NOMO-1 treated with DMSO at 0.1 percent for 48 hours (cell line): ENCODE data around the gene APBA1.

Experiments
- DNase-seq: peaks from one replicate; lab custom pipeline; 2025; ENCODE audit not compliant: unreplicated experiment; lab: John Stamatoyannopoulos, UW

APBA1 gene

DNA sequence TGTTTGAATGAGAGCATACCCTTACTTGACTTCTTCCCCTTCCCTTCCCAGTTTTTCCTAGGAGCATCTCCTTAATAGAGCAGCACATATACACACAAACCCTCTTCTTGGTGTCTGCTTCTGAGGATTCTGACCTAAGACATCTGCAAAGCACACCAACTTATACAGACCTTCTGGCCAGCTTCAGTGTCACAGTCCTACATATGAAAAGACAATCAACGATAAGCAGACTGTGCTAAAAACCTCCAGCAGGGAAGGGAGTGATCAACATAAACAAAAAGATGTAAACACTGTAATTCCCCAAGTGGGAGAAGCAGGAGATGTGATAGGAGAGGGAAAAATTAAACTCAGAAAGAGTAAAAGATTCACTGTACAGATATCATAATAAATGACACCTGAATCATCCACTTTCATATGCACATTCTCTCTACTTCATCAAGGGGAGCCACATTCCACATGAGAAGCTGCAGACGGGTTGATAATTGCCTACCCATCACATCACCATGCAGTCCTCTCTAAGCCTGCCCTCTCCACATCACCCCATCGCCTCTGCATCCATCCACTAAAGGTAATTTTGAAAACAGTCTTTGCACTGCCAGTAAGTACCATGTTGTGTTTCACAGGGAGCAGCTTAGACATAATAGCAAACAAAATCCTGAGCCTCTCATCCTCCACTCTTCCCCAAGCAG, 13.0 kb downstream of the APBA1 start:
- DNase-seq: no peak

DNA sequence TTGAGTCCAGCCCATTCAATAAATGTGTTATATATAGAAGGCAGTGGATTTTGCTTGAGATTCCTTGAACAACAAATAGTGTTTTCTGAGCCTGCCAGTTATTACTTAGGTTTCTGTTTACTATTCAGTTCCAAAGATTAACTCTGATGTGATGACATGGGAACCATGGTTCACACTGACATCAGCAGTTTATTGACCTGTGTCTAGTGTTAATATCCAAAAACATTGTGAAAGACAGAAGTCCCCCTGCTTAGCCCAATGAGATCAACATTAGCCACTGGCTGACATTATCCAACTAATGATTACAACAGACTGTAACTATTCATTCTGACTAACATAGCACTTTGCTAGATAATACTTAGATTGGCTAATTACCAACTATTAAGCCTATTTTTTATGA, 14.9 kb downstream of the APBA1 start:
- no peak for DNase-seq

DNA sequence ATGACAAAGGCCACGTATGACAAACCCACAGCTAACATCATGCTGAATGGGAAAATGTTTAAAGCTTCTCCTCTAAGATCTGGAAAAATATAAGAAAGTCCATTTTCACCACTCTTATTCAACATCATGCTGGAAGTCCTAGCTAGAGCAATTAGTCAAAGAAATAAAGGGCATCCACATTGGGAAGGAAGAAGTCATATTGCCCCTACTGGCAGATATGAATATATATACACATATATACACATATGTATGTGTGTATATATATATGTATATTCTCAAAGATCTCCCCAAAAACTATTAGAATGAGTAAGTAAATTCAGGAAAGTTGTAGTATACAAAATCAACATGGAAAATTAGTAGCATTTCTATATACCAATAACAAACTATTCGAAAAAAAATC, 17.1 kb downstream of the APBA1 start:
- DNase-seq: no peak

DNA sequence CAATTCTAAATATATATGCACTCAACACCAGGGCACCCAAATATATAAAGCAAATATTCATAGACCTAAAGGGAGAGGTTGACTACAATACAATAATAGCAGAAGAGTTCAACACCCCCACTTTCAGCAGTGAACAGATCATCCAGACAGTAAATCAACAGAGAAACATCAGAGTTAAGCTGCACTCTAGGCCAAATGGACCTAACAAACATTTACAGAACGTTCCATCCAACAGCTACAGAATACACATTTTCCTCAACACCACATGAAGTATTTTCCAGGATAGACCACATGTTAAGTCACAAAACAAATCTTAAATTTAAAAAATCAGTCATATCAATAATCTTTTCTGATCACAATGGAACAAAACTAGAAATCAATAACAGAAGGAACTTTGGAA, 18.9 kb downstream of the APBA1 start:
- no peak for DNase-seq

DNA sequence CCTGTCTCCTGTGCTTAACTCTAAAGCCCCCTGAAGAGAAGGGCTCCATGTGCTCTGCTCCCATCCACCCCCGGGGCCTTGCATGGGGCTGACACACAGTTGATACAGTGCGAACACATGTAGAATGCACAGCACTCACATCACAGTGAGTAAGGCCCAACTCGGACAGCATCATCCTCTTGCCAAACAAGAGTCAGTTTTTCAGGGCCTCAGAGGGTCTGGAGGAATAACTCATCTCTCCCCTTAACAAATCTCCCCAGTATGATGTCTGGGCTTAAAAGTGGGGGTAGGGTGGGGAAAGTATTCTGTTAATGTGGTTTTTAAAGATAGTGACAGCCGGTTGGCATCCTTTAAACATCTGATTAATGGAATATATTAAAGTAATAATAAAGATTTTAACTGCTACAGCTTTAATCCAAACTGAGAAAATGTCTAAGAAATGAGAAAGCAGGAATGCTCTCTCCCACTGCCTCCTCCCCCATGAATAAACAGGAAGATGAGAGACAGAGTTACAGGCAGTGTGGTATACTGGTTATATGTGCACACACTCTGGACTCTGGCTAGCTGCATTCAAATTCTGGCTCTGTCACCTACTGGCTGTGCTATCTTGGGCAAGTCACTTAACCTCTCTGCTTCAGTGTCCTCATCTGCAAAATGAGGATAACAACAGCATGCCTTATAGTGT, 22.5 kb downstream of the APBA1 start:
- DNase-seq: no peak

DNA sequence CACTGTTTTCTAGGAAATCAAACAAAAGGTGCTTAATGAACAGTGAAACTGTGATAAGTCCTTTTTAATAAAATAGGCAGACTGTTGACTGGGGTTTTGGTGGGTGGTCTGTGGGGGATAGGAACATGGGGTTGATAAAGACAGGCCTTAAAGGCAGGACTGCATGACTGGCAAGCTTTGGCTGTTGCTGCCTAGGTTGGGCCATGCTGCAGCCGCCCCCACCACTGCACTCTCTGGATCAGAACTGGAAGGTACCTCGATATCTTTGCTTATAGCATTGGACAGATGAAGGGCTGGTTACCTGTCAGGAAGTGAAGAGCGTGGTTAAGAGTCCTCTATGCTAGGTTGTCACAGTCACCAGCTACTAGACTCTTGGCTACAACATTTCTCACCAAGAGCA, 24.4 kb downstream of the APBA1 start:
- DNase-seq: no peak

DNA sequence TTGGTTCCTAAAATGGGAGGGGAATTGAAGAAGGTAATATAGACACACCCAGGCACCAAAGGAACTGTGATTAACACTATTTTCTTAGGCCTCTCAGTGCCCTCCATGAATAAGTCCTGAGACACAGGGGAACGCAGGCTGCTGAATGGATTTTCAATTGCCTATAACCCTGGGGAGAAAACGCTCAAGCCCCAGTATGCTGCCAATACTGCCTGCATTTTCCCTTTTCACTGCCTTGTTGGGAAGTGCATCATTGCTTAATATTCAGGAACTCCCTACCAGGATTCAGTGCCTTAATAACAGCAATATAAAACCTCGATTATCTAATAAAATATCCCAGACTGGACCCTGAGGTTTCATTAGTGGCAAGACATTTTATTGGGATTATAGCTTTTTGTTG, 25.4 kb downstream of the APBA1 start:
- no peak for DNase-seq

DNA sequence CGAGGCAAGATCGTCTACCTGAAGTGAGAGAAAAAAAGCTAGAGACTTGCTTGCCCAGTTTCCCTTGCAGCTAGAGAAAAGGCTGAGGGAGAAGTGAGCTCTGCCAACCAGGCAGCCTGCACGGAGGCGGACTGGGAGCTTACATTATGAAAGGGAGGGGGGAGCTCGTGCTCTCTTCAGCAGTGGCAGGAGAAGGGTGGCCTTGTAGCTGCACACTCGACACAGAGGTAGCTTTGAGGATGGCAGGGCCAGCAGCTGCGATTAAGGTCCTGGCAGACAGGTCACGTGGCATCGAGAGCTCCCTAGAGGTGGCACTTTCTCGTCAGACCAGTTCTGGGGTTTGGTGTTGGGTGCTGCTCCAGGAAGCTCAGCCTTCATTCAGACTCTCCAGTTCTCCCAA, 26.7 kb downstream of the APBA1 start:
- no peak for DNase-seq

DNA sequence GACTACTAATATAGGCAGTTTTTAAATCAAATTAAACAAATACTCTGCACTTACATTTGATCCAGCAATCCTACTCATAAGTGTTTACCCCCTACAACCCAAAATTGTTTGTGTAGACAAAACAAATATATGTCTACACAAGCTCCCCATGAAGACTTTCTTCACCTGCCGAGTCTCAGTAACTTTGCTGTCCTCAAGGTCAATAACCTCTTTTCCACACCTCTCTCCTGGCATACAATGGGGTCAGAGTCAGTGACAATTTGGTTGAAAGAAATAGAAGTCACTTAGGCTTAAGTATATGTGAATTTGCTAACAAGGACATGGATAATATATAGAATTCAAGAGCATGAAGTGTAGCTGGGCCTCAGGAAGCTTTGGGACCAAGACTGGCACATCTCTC, 29.1 kb downstream of the APBA1 start:
- no peak for DNase-seq

DNA sequence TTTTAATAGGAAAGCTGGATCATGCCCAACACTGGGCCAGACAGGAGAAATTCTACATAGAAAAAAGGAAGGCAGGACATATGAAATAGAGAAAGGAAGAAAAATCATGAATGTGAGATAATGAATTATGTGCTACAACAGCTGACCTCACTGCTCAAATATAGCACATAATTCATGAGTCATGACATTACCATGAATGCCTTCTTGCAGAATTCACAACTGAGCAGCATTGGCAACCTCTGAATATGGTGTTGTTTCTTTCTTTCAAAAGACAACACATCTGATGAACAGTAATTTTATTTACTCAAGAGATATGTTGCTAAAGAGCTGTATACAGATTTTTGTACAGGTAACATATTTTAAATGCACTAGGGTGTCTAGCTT, 34.4 kb downstream of the APBA1 start:
- DNase-seq: no peak

DNA sequence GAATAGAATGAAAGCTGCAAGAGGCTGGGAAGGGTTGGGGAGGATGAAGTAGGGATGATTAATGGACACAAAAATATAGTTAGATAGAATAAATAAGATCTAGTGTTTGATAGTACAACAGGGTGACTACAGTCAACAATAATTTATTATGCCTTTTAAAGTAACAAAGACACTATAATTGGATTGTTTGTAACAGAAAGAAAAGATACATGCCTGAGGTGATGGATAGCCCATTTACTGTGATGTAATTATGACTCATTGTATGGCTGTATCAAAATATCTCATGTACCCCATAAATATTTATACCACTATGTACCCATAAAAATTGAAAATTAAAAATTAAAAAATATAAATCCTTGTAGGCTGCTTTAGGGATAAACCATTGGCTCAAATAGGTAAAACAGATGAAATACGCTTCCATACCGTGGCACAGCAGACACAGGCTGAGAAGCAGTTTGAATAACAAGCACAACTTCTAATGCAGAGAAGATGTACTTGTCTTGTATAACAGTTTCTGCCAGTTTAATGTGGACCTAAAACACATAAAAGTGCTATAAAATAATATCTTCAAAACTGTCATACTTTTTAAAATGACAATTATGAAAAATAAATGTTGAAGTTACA, 34.9 kb downstream of the APBA1 start:
- DNase-seq: no peak

DNA sequence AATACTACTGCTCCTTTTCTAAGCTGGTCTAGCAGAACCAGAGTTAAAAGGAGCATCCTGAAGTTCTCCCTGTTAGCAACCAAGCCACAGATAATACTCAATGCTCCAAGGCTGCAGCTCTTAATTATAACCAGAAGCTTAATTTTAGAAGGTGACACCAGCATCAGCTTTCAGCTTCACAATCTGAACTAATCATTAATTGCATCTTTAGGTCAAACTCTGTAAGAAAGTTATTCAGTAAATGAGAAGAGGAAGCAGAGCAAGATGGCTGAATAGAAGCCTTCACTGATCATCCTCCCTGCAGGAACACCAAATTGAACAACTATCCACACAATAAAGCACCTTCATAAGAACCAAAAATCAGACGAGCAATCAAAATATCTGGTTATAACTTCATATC, 38.5 kb downstream of the APBA1 start:
- DNase-seq: no peak

DNA sequence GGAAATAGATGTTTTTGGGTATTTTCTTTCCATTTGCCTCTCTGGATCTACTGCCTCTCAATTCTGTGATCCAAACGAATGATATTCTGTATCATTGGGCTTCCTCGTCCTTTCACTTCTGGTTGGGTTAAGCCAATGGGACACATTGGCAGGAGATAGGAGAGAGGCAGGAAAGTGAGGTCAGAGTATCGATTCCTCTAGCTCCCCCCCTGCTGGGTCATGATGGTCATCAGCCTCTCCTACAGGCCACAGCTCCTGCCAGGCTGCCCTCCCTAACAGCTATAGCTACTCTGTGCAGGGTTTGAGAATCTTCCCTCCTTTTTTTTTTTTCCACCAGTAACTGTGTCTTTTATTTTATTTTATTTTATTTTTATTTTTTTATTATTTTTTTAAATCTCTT, 39.4 kb downstream of the APBA1 start:
- no peak for DNase-seq

DNA sequence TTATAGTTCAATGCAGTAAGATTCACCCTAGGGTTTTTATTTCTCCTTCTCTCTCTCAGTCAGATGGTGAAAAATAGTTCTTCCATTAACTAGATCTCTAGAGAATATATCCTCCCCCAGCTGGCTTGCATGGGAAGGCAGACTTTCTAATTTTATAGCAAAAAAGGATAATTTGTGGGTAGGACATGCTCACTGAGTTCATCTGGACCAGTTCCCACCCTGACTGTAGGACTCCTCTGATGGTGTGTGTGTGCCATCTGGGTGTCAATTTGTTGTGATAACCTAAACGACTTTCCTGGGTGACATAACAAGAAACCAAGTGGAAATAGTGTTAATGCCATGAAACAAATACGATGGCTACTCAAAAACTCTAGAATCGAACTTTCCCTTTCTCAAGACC, 44.9 kb downstream of the APBA1 start:
- DNase-seq: no peak

DNA sequence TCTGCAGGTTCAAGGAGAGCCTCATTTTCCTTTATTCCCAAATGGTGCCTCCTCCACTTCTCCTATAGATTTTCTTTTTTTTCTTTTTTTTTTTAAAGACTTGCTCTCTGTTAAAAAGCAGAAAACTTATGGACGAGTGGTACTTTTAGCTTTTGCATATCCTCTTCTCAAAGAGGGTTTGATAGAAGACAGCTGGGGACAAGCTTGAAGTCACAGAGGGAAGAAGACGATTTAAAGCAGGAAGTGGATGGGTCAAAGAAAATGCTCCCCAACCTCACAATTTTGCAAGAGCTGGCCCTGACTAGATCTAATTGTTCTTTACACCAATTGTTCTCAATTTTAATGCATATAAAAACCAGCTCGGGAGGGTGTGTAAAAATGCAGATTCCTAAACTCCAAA, 48.9 kb downstream of the APBA1 start:
- no peak for DNase-seq

DNA sequence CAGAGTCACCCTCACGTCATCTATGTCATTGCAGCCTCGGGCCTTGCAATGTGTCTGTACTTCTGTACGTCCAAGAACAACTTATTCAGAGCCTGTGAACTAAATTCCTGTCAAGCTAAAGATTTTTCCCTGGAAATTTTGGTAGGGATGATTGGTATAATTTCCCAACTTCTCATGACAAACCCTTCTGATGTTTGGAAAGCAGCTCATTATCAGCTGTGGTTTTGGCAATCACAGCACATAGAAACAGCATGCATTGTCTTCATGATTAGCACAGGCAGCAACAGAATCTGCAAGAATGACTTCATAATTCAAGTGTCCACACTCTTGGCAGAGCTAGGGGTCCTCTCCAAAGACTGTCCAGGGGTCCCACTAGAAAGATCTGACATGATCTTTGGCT, 49.5 kb downstream of the APBA1 start:
- DNase-seq: no peak

DNA sequence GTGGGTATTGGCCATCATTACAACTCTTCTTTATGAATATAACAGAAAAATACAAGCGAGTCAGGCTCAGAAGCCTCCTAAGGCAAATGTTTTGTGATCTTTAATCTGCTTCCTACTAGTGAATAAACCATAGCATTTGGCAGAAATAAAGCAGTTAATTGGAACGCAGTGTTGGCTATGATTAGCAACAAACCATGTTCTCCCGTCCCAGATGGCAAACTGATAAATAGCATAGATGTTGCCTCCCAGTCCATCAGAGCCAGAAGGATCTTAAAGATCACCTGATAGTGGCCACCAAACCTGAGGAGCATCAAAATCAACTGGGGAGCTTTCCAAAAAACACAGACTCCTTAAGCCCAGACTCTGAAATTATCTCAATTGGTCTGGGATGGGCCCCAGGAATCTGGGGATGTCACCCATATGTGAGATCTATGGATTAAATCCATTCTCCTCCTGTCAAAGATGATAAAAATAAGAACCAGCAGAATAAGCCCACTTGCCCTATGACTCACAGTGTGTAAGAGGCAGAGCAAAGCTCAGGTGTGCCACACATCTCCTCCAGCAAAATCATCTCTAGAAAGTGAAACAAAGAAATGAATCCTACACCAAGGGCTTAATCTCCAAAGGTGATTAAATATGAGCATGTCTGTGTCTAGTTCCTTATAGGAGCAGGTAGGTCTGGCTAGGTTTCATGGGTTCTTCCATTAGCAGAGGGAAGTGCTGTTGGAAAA, 50.3 kb downstream of the APBA1 start:
- DNase-seq: no peak

DNA sequence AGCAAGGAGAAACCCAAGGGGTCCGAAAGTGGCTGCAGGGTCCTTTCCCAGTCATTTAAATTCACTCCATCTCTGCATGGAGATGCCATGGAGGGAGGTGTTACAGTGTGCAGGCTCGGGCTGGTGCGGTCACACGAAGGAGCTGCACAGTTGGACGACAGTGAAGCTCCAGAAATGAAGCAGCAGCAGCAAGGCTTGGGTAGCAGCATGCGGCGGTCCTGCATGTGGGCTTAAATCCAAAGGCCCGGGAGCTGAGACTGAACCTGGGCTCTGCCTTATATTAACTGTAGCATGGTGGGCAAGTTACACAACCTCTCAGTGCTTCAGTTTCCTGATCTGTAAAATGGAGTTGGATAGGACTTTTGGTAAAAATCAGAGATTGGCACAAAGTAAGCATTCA, 51.4 kb downstream of the APBA1 start:
- DNase-seq: no peak

DNA sequence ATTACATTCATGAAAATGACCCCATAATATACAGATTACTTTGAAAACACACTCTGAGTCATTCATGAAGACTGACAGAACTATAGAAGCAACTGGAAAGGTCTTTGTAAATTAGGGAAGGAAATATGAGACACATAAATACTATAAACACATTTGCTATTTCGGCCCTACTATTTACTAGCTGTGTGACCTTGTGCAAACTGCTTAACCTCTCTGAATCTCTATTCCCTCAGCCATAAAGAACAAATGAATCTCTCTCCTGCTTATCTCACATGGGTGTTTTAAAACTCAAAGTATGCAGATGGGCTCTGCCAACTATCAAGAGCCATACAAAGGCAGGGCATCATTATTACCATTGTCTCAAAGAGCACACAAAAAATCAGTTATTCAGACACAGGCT, 52.9 kb downstream of the APBA1 start:
- no peak for DNase-seq

DNA sequence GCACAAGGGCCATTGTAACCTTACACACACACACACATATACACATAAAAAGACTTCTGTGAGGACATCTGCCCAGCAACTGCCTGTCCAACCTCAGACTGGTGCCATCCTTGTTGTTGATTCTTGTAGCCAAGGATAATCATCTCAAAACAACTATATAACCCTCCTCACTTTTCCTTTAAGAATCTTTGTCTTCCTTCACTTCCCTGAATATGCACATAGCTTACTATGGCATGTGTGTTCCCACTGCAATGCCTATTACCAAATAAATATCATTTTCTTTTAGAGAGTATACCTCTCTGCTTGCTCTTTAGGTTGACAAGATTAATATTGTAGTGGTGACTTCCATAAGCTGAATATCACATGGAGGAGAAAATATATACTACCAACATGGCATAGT, 55.2 kb downstream of the APBA1 start:
- DNase-seq: no peak

DNA sequence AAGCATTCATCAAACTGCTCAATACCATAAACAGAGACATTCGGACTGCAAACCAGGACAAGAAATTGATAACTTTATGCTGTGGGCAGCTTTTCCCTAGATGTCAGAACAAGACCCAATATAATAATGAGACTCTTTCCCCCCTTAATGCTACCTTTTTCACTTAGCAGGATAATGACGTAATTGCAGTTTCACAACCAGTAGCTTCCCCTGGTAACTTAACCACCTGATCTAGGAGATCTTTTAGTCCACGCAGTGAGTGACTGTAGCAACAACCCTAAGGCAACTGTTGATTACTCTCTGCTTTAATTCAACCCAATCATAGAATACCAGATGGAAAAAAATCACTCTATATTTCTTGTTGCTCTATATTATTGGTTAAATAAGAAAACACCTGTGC, 56.3 kb downstream of the APBA1 start:
- no peak for DNase-seq

DNA sequence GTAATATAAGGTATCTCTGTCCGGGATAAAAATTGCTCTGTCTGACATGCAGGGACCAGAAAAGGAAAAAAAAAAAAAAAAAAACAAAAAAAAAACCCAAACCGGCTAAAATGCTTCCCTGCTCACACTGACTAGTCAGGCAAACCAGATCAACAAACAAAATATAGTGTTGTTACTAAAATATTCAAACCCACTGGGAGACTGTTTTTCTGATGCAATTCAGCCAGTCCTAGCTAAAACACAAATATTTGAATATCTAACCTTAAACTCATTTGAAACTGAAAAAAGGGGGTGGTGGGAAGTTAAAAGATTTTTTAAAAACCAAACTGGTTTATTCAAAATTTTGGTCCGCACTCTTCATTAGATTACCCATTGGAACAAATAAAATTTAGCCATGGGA, 61.0 kb downstream of the APBA1 start:
- DNase-seq: no peak
